CD8-positive, alpha-beta memory T cell (primary cell): ENCODE measurements around the gene LRRC3. TPM values are rescaled to one million over a fixed set of nuclear protein-coding genes. Genes with fewer than 3 reads are reported as not detected.
A peak's percentile ranks its signal among the peaks of the same experiment; 100 is the strongest.

Experiments
- CTCF ChIA-PET: fragments of 350-600 bp; sonication (Branson Sonifier 250); formaldehyde crosslinking; loops from one replicate; lab custom pipeline; 2021; ENCODE audit warnings: antibody characterized with exemption; lab: Charles Lee
- POLR2A ChIA-PET: fragments of 350-600 bp; sonication (Branson Sonifier 250); formaldehyde crosslinking; loops from one replicate; lab custom pipeline; 2021; ENCODE audit warnings: antibody characterized with exemption; lab: Charles Lee
- DNase-seq, 5 donors: peaks; one replicate each; pipeline versions ENCODE4 v3.0.0 to v3.0.0-alpha.2; 2020 to 2022; ENCODE audit warnings: mixed read lengths in 1 of 5
- H3K27ac ChIP-seq: one replicate; pipeline ENCODE4 v1.7.0; 2013; ENCODE audit warnings: low read depth, mild to moderate bottlenecking, low read length, moderate library complexity
- H3K27me3 ChIP-seq: 2 replicates; pipeline ENCODE4 v1.7.0; 2013; ENCODE audit warnings: low read length, mild to moderate bottlenecking; ENCODE audit not compliant: insufficient read depth, poor library complexity, severe bottlenecking
- H3K36me3 ChIP-seq: 2 replicates; pipeline ENCODE4 v1.7.0; 2013; ENCODE audit warnings: mild to moderate bottlenecking, low read length, moderate library complexity; ENCODE audit not compliant: insufficient read depth
- H3K4me1 ChIP-seq: 2 replicates; pipeline ENCODE4 v1.7.0; 2013; ENCODE audit warnings: mild to moderate bottlenecking, low read length, moderate library complexity; ENCODE audit not compliant: insufficient read depth
- H3K4me3 ChIP-seq: 2 replicates; pipeline ENCODE4 v1.7.0; 2013; ENCODE audit warnings: mild to moderate bottlenecking, low read length
- H3K9me3 ChIP-seq: 2 replicates; pipeline ENCODE4 v1.7.0; 2013; ENCODE audit warnings: mild to moderate bottlenecking, low read length
- H3K27ac Mint-ChIP-seq, 8 donors: one replicate each; pipeline ENCODE4 v1.8.0; 2020 to 2021; ENCODE audit warnings: mixed read lengths in 8 of 8, mild to moderate bottlenecking in 6 of 8, inconsistent platforms in 3 of 8, moderate library complexity in 3 of 8
- H3K27me3 Mint-ChIP-seq, 2 donors: one replicate each; pipeline ENCODE4 v1.8.0; 2020 to 2021; ENCODE audit warnings: mixed read lengths in 2 of 2, mild to moderate bottlenecking in 1 of 2, moderate library complexity in 1 of 2
- H3K36me3 Mint-ChIP-seq, 3 donors: one replicate each; pipeline ENCODE4 v1.8.0; 2020 to 2021; ENCODE audit warnings: mixed read lengths in 3 of 3, inconsistent platforms in 1 of 3, mild to moderate bottlenecking in 1 of 3
- H3K4me1 Mint-ChIP-seq, 3 donors: one replicate each; pipeline ENCODE4 v1.8.0; 2020 to 2021; ENCODE audit warnings: mixed read lengths in 3 of 3, inconsistent platforms in 1 of 3, mild to moderate bottlenecking in 1 of 3
- H3K4me3 Mint-ChIP-seq, 7 donors: one replicate each; pipeline ENCODE4 v1.8.0; 2020 to 2021; ENCODE audit warnings: mixed read lengths in 7 of 7, mild to moderate bottlenecking in 6 of 7, moderate library complexity in 4 of 7, inconsistent platforms in 2 of 7
- H3K9me3 Mint-ChIP-seq, 5 donors: one replicate each; pipeline ENCODE4 v1.8.0; 2020 to 2022; ENCODE audit warnings: mixed read lengths in 5 of 5, mild to moderate bottlenecking in 3 of 5, moderate library complexity in 2 of 5, inconsistent platforms in 1 of 5
- polyA plus RNA-seq: library from polyadenylated mRNA; unstranded; fragments of 300-500 nt; fragmentation: Illumina TruSeq; gene quantifications from one replicate; pipeline ENCODE4 v1.2.3, GENCODE V29; 2021
- total RNA-seq, 2 experiments: library from RNA; stranded (reverse); gene quantifications; one replicate each; pipeline ENCODE4 v1.2.3, GENCODE V29; 2021

LRRC3 gene
- total and polyA plus RNA-seq, 3 experiments from 2014 or later: 0.17 to 0.90 (median 0.80) TPM

DNA sequence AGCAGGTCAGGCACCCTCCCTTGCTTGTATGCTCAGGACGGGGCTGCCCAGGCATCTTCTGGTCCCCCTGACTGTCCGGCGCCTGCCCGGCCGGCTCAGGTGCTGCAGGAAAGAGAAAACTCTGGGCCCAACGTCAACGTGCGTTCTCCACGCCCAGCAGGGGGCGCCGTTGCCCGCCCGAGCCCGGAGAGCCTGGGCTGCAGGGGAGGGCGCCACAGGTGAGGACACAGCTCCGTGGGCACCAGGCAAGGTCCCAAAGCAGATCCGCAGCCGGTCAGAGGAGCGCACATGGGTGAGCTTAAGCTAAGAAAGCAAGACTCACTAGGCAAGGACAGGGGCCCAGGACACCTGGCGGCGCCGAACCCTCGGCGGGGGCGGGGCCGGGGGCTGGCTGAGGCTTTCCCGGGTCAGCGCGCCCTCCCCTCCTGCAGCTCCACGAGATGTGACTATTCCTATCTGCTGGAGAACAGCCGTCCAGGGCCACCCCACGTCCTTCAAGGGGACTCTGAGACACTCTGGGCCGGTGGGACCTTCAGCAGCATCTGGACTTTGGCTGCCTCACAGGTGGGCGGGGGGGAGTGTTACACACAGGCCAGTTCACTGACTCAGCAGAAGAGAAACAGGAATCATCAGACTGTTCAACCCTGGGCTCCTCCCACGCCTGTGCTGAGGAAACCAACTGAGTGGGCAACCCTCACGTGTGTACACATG, 55.4 kb downstream of the LRRC3 start:
- peak; percentile 74 to 86 (median 80) for DNase-seq
- Mint-ChIP-seq H3K4me3 (peak overlapping the region; percentile 40 to 64 (median 52)), H3K27ac (no peak overlapping the region), H3K36me3 (no peaks in the 10 kb centered on the region), H3K9me3 (no peaks in the 10 kb centered on the region), H3K4me1 (peaks cover 0 to 6% (median 0%) of the 10 kb centered on the region in 3 donors), H3K27me3 (peaks cover 0 to 2% of the 10 kb centered on the region in 2 donors)
- Histone ChIP-seq H3K36me3 (no peaks in the 10 kb centered on the region), H3K4me1 (peaks cover 11% of the 10 kb centered on the region), H3K4me3 (peak overlapping the region; percentile 54), H3K9me3 (no peaks in the 10 kb centered on the region), H3K27me3 (no peaks in the 10 kb centered on the region), H3K27ac (no peak overlapping the region)
- CTCF ChIA-PET: interaction anchor here (0.6 to 6.1 kb wide), 50 partner anchors 8 to 401 kb away, joined by 3 to 134 read pairs (median 5); partner anchors contain the start of genes KRTAP10-1, KRTAP10-12, KRTAP10-5 and KRTAP12-3
- POLR2A ChIA-PET: interaction anchor here (1.0 kb wide), 1 partner anchor 232 kb away, joined by 3 read pairs; no protein-coding TSS in a partner anchor

DNA sequence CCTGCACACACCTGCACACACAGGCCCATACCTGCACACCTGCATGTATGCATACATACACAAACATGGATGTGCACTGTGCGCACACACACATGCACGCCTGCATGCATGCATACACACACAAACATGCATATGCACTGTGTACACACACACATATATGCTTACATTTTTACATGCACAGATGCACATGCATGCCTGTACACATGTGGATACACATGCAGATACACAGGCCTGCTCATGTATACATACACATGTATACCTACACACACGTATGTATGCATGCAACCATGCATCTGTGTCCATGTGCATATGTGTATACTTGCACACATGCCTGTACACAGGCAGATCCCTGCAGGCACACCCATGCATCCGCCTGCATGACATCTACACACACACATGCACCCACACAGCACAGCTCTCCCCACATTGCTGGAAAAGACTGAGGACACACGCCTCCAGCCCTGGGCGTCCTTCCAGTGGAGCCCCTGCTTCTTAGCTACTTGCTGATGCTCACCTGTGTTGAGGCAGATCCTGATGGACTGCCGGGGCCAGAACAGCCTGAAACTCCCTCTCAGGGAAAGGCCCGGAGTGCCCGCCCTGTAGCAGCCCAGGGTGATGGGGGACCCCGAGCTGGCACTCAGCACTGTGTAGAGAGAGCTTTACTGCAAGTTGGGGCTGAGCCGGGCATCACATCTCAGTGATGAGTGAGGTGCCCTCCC, 56.1 kb downstream of the LRRC3 start:
- Histone ChIP-seq H3K27me3 (no peaks in the 10 kb centered on the region), H3K36me3 (no peaks in the 10 kb centered on the region), H3K4me1 (peaks cover 11% of the 10 kb centered on the region), H3K4me3 (peak overlapping the region; percentile 54), H3K27ac (no peak overlapping the region), H3K9me3 (no peaks in the 10 kb centered on the region)
- POLR2A ChIA-PET: interaction anchor here (0.6 to 1.0 kb wide), 2 partner anchors 231 to 381 kb away, joined by 3 read pairs; no protein-coding TSS in a partner anchor
- Mint-ChIP-seq H3K36me3 (no peaks in the 10 kb centered on the region), H3K27ac (peak overlapping the region in 1 of 8 donors; percentile 83), H3K27me3 (peaks cover 0 to 2% of the 10 kb centered on the region in 2 donors), H3K4me1 (peaks cover 0 to 6% (median 0%) of the 10 kb centered on the region in 3 donors), H3K4me3 (peak overlapping the region in 5 of 7 donors; percentile 44 to 68 (median 58)), H3K9me3 (no peaks in the 10 kb centered on the region)
- CTCF ChIA-PET: interaction anchor here (0.6 to 6.1 kb wide), 48 partner anchors 7 to 361 kb away, joined by 3 to 134 read pairs (median 5); partner anchors contain the start of genes KRTAP10-1, KRTAP10-12, KRTAP10-5 and KRTAP12-3
- peak in 1 of 5 donors; percentile 42 for DNase-seq

Other genes with a start within 250 kb of the LRRC3 start
- 1 to 10 TPM; 1.3 to 1.6 TPM for gene ICOSLG, start 214.6 kb upstream of the LRRC3 start, total RNA-seq
- gene ICOSLG, start 214.6 kb upstream of the LRRC3 start, polyA plus RNA-seq: 2.3 TPM
- gene DNMT3L, start 193.6 kb upstream of the LRRC3 start, total RNA-seq: not detected
- not detected for gene DNMT3L, start 193.6 kb upstream of the LRRC3 start, polyA plus RNA-seq
- gene AIRE, start 169.6 kb upstream of the LRRC3 start, total RNA-seq: not detected
- gene AIRE, start 169.6 kb upstream of the LRRC3 start, polyA plus RNA-seq: 0.22 TPM
- 100 to 1,000 TPM; 122 to 129 TPM for gene PFKL, start 155.5 kb upstream of the LRRC3 start, total RNA-seq
- gene PFKL, start 155.5 kb upstream of the LRRC3 start, polyA plus RNA-seq: 105 TPM
- 10 to 100 TPM; 17.6 to 19.2 TPM for gene CFAP410, start 116.1 kb upstream of the LRRC3 start, total RNA-seq
- gene CFAP410, start 116.1 kb upstream of the LRRC3 start, polyA plus RNA-seq: 36.4 TPM
- gene TRPM2, start 101.9 kb upstream of the LRRC3 start, total RNA-seq: 1 to 10 TPM; 1.9 to 2.6 TPM
- 2.4 TPM for gene TRPM2, start 101.9 kb upstream of the LRRC3 start, polyA plus RNA-seq
- not detected for gene KRTAP10-1, start 84.7 kb downstream of the LRRC3 start, total RNA-seq
- not detected for gene KRTAP10-1, start 84.7 kb downstream of the LRRC3 start, polyA plus RNA-seq
- gene KRTAP10-2, start 96.0 kb downstream of the LRRC3 start, total RNA-seq: not detected
- gene KRTAP10-2, start 96.0 kb downstream of the LRRC3 start, polyA plus RNA-seq: not detected
- not detected for gene KRTAP10-3, start 103.3 kb downstream of the LRRC3 start, total RNA-seq
- not detected for gene KRTAP10-3, start 103.3 kb downstream of the LRRC3 start, polyA plus RNA-seq
- gene KRTAP10-4, start 118.2 kb downstream of the LRRC3 start, total RNA-seq: not detected
- not detected for gene KRTAP10-4, start 118.2 kb downstream of the LRRC3 start, polyA plus RNA-seq
- not detected for gene KRTAP10-5, start 125.1 kb downstream of the LRRC3 start, total RNA-seq
- gene KRTAP10-5, start 125.1 kb downstream of the LRRC3 start, polyA plus RNA-seq: not detected
- not detected for gene KRTAP10-6, start 137.0 kb downstream of the LRRC3 start, total RNA-seq
- gene KRTAP10-6, start 137.0 kb downstream of the LRRC3 start, polyA plus RNA-seq: not detected
- gene KRTAP10-7, start 145.1 kb downstream of the LRRC3 start, total RNA-seq: not detected
- gene KRTAP10-7, start 145.1 kb downstream of the LRRC3 start, polyA plus RNA-seq: not detected
- gene KRTAP10-8, start 156.6 kb downstream of the LRRC3 start, total RNA-seq: not detected
- not detected for gene KRTAP10-8, start 156.6 kb downstream of the LRRC3 start, polyA plus RNA-seq
- not detected for gene KRTAP10-9, start 171.6 kb downstream of the LRRC3 start, total RNA-seq
- gene KRTAP10-9, start 171.6 kb downstream of the LRRC3 start, polyA plus RNA-seq: not detected
- not detected for gene KRTAP10-10, start 181.8 kb downstream of the LRRC3 start, total RNA-seq
- gene KRTAP10-10, start 181.8 kb downstream of the LRRC3 start, polyA plus RNA-seq: not detected
- not detected for gene KRTAP10-11, start 190.9 kb downstream of the LRRC3 start, total RNA-seq
- not detected for gene KRTAP10-11, start 190.9 kb downstream of the LRRC3 start, polyA plus RNA-seq
- gene KRTAP12-4, start 199.1 kb downstream of the LRRC3 start, total RNA-seq: not detected
- not detected for gene KRTAP12-4, start 199.1 kb downstream of the LRRC3 start, polyA plus RNA-seq
- not detected for gene KRTAP12-3, start 202.4 kb downstream of the LRRC3 start, total RNA-seq
- gene KRTAP12-3, start 202.4 kb downstream of the LRRC3 start, polyA plus RNA-seq: not detected
- not detected for gene KRTAP12-2, start 211.4 kb downstream of the LRRC3 start, total RNA-seq
- gene KRTAP12-2, start 211.4 kb downstream of the LRRC3 start, polyA plus RNA-seq: not detected
- not detected for gene KRTAP12-1, start 226.7 kb downstream of the LRRC3 start, total RNA-seq
- gene KRTAP12-1, start 226.7 kb downstream of the LRRC3 start, polyA plus RNA-seq: not detected
- gene KRTAP10-12, start 241.7 kb downstream of the LRRC3 start, total RNA-seq: not detected
- gene KRTAP10-12, start 241.7 kb downstream of the LRRC3 start, polyA plus RNA-seq: not detected